ENCODE data around the gene FAM110C. TPM values are rescaled to one million over a fixed set of nuclear protein-coding genes. Genes with fewer than 3 reads are reported as not detected.
"Not testable (repeated sequence)": the region's sequence is repeated elsewhere in the genome, so short reads cannot be mapped to it uniquely, and the experiment has no call there.

The FAM110C gene
- total and polyA plus RNA-seq, 2 experiments from 2014 or later, result 6.6 to 10.2 TPM

DNA sequence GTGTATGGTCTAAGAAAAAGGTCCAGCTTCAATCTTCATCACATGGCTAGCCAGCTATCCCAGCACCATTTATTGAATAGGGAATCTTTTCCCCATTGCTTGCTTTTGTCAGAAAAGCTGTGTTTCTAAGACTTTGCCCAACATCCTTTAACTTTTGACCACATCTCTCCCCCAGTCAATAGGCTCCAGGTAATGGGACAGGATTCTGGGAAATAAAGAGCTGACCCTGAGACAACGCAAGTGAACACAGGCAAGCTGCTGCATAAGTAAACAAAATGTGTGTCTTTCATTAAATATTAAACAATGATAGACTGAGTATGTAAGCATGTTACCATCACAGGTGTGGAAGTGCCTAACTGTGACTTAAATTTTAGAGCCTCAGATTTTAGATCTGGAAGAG is 23.0 kb downstream of the FAM110C start:
- Histone ChIP-seq H3K27me3 (no peaks in the 10 kb centered on the region), H2AFZ (no peak overlapping the region), H3K4me2 (no peak overlapping the region), H4K20me1 (ENCODE audit: insufficient read depth, poor library complexity, severe bottlenecking) (no peaks in the 10 kb centered on the region), H3K9me2 (replicated peaks; ENCODE audit: insufficient read depth) (no peaks in the 10 kb centered on the region), H3K4me3 (no peak overlapping the region), H3K9me3 (ENCODE audit: low read depth) (no peaks in the 10 kb centered on the region), H3K4me1 (ENCODE audit: insufficient read depth) (peaks cover 11% of the 10 kb centered on the region), H3K79me2 (no peaks in the 10 kb centered on the region), H3K36me3 (replicated peaks; ENCODE audit: insufficient read depth, low read depth) (no peaks in the 10 kb centered on the region), H3K27ac (no peak overlapping the region)
- WGBS (ENCODE audit: low lambda C conversion rate, missing lambda C conversion rate), result 71% methylated on average over 1 of the region's 1 CpG
- no peak for TF ChIP-seq EZH2 (IDR thresholded peaks at IDR 0.05; ENCODE audit: borderline replicate concordance)
- TF ChIP-seq EZH2phosphoT487 (IDR thresholded peaks at IDR 0.05; ENCODE audit: low read depth, severe bottlenecking, unreplicated experiment), result no peak
- TF ChIP-seq, protein P1, sequence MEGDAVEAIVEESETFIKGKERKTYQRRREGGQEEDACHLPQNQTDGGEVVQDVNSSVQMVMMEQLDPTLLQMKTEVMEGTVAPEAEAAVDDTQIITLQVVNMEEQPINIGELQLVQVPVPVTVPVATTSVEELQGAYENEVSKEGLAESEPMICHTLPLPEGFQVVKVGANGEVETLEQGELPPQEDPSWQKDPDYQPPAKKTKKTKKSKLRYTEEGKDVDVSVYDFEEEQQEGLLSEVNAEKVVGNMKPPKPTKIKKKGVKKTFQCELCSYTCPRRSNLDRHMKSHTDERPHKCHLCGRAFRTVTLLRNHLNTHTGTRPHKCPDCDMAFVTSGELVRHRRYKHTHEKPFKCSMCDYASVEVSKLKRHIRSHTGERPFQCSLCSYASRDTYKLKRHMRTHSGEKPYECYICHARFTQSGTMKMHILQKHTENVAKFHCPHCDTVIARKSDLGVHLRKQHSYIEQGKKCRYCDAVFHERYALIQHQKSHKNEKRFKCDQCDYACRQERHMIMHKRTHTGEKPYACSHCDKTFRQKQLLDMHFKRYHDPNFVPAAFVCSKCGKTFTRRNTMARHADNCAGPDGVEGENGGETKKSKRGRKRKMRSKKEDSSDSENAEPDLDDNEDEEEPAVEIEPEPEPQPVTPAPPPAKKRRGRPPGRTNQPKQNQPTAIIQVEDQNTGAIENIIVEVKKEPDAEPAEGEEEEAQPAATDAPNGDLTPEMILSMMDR (IDR thresholded peaks at IDR 0.05; ENCODE audit: poor library complexity), result no peak
- no peak for DNase-seq (ENCODE audit: low spot score)

DNA sequence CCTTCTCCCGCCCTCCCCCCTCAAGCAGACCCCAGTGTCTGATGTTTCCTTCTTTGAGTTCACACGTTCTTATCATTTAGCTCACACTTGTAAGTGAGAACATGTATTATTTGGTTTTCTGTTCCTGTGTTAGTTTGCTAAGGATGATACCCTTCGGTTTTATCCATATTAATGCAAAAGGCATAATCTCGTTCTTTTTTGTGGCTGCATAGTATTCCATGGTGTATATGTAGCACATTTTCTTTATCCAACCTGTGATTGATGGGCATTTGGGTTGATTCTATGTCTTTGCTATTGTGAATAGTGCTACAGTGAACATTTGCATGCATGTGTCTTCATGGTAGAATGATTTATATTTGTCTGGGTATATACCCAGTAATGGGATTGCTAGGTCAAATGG is 24.1 kb downstream of the FAM110C start:
- peaks cover 11% of the 10 kb centered on the region for H3K4me1 ChIP-seq (ENCODE audit: insufficient read depth)
- not testable (repeated sequence) for H3K4me2 ChIP-seq; H3K36me3 ChIP-seq (replicated peaks; ENCODE audit: insufficient read depth, low read depth); H3K4me3 ChIP-seq; H3K9me3 ChIP-seq (ENCODE audit: low read depth); H2AFZ ChIP-seq; H3K27ac ChIP-seq; H3K9me2 ChIP-seq (replicated peaks; ENCODE audit: insufficient read depth); H3K27me3 ChIP-seq; DNase-seq (ENCODE audit: low spot score); H4K20me1 ChIP-seq (ENCODE audit: insufficient read depth, poor library complexity, severe bottlenecking); H3K79me2 ChIP-seq
- 83% methylated on average over 4 of the region's 4 CpGs for WGBS (ENCODE audit: low lambda C conversion rate, missing lambda C conversion rate)

DNA sequence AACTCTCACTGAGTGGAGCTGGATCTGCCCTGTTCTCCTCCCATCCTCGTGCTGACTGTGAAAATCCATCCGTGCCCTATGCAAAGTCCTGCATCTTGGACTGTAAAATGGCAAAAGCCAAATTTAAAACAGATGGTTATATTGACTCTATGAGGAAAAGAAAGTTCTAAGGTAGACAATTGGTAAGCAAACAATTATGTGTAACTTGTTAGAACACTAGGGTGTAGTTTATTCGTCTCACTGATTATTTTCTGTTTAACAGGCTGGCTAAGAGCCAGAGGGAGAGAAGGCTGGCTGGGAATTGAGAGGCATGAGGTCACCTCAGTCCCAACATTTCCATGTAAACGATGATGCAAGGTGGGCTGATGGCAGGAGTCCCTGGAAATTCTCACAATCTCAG is 26.0 kb downstream of the FAM110C start:
- H4K20me1 ChIP-seq (ENCODE audit: insufficient read depth, poor library complexity, severe bottlenecking); H2AFZ ChIP-seq; H3K4me2 ChIP-seq; H3K9me3 ChIP-seq (ENCODE audit: low read depth); H3K27me3 ChIP-seq; H3K4me3 ChIP-seq; H3K36me3 ChIP-seq (replicated peaks; ENCODE audit: insufficient read depth, low read depth); H3K9me2 ChIP-seq (replicated peaks; ENCODE audit: insufficient read depth); DNase-seq (ENCODE audit: low spot score); H3K79me2 ChIP-seq: not testable (repeated sequence)
- peaks cover 11% of the 10 kb centered on the region for H3K4me1 ChIP-seq (ENCODE audit: insufficient read depth)
- whole genome bisulfite sequencing (ENCODE audit: low lambda C conversion rate, missing lambda C conversion rate), result 39% methylated on average over 4 of the region's 4 CpGs
- peak overlapping the region; percentile 24 for H3K27ac ChIP-seq

DNA sequence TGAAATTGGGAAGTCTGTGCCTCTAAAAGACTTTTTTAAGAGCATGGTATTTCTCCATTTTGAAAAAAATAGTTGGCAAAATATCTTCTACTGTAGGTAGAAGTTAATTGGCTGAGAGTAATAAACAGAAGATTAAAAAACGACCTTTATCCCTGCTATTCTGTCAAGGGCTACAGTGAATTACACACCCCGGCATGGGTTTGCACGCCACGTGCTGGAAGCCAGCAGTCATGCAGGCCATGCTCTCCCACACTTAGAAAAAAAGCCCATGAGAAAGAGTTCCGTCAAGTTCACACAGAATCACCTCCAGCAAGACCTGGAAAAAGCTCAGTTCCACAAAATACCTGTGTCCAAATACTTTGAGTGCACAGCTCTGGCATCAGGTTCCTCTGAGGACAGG is 26.8 kb downstream of the FAM110C start:
- no peaks in the 10 kb centered on the region for H3K36me3 ChIP-seq (replicated peaks; ENCODE audit: insufficient read depth, low read depth)
- no peaks in the 10 kb centered on the region for H3K9me2 ChIP-seq (replicated peaks; ENCODE audit: insufficient read depth)
- no peaks in the 10 kb centered on the region for H3K79me2 ChIP-seq
- peaks cover 11% of the 10 kb centered on the region for H3K4me1 ChIP-seq (ENCODE audit: insufficient read depth)
- 61% methylated on average over 5 of the region's 5 CpGs for WGBS (ENCODE audit: low lambda C conversion rate, missing lambda C conversion rate)
- no peak overlapping the region for H3K4me3 ChIP-seq
- H3K27ac ChIP-seq, result peak overlapping the region; percentile 24
- H3K4me2 ChIP-seq, result no peak overlapping the region
- H3K9me3 ChIP-seq (ENCODE audit: low read depth), result no peaks in the 10 kb centered on the region
- no peak for TF ChIP-seq EZH2phosphoT487 (IDR thresholded peaks at IDR 0.05; ENCODE audit: low read depth, severe bottlenecking, unreplicated experiment)
- TF ChIP-seq EZH2 (IDR thresholded peaks at IDR 0.05; ENCODE audit: borderline replicate concordance), result no peak
- H4K20me1 ChIP-seq (ENCODE audit: insufficient read depth, poor library complexity, severe bottlenecking), result no peaks in the 10 kb centered on the region
- no peak for DNase-seq (ENCODE audit: low spot score)
- H2AFZ ChIP-seq, result no peak overlapping the region
- H3K27me3 ChIP-seq, result no peaks in the 10 kb centered on the region

DNA sequence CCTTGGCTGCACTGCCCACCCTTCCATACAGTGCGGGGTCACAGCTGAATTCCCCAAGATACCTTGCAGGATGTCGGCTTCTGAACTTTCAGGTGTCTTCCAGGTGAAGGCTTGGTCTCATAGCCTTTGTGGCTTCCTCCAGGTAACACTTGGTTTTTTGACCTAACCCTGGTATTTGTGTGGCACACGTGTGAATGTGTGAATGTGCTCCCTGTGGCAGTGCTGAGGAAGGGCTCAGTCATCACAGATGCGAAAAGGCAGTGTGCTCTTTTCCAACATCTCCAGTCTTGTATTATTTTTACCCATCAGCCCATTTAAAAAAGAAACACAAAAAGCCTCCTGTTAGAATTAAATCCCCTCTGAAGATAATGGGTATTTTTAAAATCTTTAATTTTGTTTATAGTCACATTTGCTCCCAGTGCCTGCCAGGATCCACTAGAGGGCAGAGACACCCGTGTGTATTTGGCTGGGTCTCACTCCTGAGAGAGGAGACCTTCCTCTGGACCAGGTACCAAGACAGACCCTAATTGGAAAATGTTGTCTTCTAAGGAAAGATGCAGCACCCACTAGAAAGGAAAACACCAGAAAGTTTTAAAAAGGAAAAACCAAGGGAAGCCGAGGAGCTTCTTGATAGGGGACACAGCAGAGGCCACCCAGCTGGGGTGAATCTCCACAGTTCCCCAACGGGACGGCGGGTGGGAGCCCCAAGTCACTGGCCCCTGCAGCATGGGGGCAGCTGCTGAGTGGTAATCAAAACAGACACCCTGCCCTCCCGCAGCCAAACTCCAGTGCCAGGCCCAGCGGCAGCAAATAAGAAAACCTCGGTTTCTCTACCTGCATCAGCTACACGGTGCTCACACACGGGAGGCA is 27.7 kb downstream of the FAM110C start:
- H4K20me1 ChIP-seq (ENCODE audit: insufficient read depth, poor library complexity, severe bottlenecking), result no peaks in the 10 kb centered on the region
- no peaks in the 10 kb centered on the region for H3K27me3 ChIP-seq
- no peak overlapping the region for H2AFZ ChIP-seq
- H3K36me3 ChIP-seq (replicated peaks; ENCODE audit: insufficient read depth, low read depth), result no peaks in the 10 kb centered on the region
- H3K27ac ChIP-seq, result no peak overlapping the region
- no peak for TF ChIP-seq EZH2 (IDR thresholded peaks at IDR 0.05; ENCODE audit: borderline replicate concordance)
- TF ChIP-seq, protein P1 (IDR thresholded peaks at IDR 0.05; ENCODE audit: poor library complexity), result peak; percentile 53
- no peaks in the 10 kb centered on the region for H3K9me3 ChIP-seq (ENCODE audit: low read depth)
- H3K9me2 ChIP-seq (replicated peaks; ENCODE audit: insufficient read depth), result no peaks in the 10 kb centered on the region
- peaks cover 8% of the 10 kb centered on the region for H3K4me1 ChIP-seq (ENCODE audit: insufficient read depth)
- no peak overlapping the region for H3K4me2 ChIP-seq
- DNase-seq (ENCODE audit: low spot score), result no peak
- WGBS (ENCODE audit: low lambda C conversion rate, missing lambda C conversion rate), result 79% methylated on average over 14 of the region's 14 CpGs
- H3K79me2 ChIP-seq, result no peaks in the 10 kb centered on the region
- no peak overlapping the region for H3K4me3 ChIP-seq

DNA sequence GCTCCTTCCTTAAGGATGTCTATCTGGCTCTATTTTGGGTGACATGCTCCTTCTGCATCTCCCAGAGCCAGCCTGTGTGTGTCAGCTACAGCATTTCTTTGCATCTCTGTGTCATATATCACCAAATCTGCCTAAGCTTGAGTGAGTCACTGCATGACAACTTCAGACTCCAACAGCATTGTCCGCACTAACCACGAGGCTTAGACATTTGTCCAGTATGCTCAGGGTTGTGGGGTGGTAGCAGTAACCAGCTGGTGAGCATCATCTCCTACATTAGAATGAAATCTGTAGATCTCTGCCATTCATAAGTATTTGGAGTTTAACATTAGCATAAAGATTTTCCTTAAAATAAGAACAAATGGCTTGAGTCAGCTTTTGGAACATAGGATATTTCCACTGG is 30.4 kb downstream of the FAM110C start:
- not testable (repeated sequence) for H3K4me1 ChIP-seq (ENCODE audit: insufficient read depth); H3K27me3 ChIP-seq; H3K27ac ChIP-seq; H3K4me2 ChIP-seq; DNase-seq (ENCODE audit: low spot score); H3K9me3 ChIP-seq (ENCODE audit: low read depth); H3K4me3 ChIP-seq; H3K9me2 ChIP-seq (replicated peaks; ENCODE audit: insufficient read depth); H4K20me1 ChIP-seq (ENCODE audit: insufficient read depth, poor library complexity, severe bottlenecking); H3K79me2 ChIP-seq; H2AFZ ChIP-seq; H3K36me3 ChIP-seq (replicated peaks; ENCODE audit: insufficient read depth, low read depth)
- WGBS (ENCODE audit: low lambda C conversion rate, missing lambda C conversion rate), result 83% methylated on average over 2 of the region's 2 CpGs
